Bone marrow (tissue), 2 donors: Measurements from ENCODE around the gene PPP6R2.
A peak's percentile ranks its signal among the peaks of the same experiment; 100 is the strongest.

Source experiments
- DNase-seq, 2 donors: peaks; one replicate each; lab custom pipeline; 2025; lab: John Stamatoyannopoulos, UW

PPP6R2 gene

DNA sequence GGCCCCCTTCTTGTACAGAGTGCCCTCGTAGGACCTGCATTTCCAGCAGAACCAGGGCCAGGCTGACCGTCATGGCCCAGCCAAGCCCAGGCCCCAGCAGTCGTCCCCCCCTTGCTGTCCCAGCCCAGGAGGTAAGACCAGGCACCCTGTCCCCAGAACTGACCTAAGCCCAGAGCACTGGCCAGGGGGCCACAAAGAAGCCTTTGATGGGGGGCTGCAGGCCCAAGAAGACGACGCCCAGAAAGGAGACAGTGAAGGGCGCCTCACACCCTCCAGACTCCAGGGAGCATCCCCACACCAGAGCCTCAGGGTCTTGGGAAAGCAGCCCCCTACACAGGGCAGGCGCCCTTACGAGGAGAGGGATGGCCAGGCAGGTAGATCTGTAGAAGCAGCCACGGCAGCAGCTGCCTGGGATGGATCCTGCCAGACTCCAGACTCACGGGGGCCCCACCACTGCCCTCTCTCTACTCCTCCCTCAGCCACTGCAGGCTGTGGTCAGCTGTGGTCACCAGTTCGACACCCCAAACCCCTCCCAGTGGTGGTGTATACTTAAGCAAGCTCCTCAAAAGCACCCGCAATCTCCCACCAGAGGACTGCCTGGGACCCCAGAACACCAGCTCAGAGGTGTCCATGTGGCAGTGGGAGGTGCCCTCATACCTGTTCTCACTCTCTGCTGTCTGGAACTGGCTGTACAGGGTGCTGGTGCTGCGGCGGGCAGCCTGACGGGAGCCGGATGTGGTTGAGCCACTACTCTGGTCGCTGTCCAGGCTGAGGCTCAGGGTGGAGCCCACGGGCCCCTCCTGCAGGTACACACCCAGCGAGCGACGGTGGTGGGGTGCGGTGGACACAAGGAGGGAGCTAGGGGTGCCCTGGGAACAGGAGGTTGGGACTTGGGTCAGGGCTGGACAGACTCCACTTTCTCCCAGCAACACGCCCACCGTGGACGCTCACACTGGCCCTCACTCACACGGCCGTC, 104.7 kb downstream of the PPP6R2 start:
- no peak for DNase-seq

DNA sequence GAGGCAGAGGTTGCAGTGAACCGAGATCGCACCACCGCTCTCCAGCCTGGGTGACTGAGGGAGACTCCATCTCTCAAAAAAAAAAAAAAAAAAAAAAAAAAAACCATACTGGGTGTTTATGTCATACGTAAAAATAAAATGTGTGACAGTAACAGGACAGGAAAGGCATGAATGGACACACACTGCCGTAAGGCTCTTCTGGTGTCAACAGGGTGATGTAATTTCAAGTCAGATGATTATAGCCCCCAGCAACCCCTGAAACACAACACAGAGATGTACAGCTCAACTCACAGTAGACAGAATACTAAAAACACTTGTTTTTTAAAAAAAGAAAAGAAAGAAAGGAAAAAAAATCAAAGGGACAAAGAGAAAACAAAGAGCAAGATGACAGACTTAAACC, 109.5 kb downstream of the PPP6R2 start:
- DNase-seq, result no peak

DNA sequence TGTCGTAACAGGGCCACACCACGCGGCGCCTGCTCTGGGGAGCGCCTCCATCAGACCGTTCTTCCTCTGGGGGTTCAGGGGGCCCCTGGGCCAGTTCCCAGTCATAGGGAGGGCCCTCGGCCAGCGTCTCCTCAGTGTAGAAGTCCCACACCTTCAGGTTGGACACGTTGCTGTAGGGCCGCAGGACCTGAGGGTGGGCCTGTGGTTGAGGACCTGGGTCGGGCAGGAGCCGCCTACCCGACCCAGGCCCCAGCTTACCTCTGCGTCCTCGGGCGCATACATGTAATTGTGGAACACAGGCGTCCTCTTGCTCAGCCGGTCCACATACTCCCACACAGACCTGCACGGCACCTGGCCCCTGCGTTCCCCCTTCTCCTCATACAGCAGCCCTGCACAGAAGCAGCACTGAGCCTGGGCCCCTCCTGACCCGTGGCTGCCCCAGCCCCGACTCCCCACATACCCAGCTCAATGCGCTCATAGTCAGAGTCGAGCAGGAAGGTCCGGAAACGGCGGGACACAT, 111.5 kb downstream of the PPP6R2 start:
- no peak for DNase-seq

DNA sequence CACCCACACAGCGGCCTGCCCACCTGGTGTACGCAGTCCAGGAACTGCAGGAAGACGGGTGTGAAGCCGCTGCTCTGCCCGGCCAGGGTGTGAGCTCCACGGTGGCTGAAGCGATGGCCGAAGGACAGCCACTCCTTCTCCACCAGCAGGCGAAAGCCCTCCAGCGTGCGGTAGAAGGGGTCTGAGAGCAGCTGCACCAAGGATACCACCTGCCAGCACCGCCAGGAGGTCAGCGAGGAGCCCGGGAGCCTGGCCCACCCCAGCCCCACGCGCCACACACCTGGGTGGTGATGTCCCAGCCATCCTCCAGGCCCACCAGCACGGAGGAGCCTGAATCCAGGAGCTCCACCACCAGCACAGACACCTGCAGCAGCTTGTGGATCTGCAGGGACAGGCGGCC, 112.1 kb downstream of the PPP6R2 start:
- no peak for DNase-seq

DNA sequence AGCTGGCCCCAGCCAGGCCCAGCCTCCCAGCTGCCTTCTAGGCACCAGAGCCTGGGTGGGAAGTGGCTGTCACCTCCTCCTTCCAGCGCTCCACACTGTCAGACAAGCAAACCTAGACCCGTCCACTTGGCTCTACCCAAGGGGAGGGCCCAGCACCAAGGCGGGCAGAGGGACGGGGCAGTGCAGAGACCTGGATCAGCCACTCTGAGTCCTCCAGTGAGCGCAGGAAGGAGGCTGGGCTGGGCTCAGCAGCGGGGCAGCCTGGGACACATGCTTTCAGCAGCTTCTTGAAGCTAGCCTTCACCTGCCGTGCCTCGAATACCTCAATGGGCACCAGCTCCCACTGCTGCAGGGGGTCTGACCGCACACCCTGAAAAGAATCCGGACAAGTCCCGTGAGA, 112.9 kb downstream of the PPP6R2 start:
- DNase-seq, result no peak

DNA sequence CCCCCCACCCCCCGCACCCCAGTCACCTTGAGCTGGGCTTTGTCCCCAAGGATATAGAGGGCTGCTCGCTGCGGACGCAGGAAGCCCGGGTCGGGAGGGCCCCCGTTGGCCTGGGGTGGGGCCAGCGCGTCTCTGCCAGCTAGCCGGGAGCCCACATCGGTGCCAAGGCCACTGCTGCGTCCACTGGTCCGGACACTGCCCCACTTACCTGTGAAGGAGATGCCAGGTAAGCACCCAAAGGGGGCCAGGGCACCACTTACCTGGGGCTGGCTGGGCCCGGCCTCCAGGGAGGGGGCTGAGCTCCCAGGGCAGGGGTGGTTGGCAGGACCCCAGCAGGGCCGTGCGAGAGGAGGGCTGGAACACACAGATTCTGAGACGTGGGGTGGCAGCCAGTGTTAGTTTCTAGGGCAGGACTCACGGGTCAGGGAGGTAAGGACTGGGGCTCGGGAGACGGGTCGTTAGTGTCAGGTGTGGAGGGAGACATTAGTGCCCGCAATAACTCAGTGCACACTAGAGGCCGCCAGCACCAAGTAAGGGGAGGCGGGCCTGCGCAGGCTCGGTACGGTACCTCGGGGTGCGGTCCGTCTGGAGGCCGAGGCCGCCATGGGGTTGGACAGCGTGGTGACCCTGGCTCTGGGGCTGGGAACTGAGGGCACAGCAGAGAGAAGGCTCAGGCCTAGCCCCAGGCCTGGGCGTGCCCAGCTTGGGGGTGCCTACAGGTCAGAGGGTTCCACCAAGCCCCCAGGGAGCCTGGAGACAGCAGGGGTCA, 113.5 kb downstream of the PPP6R2 start:
- DNase-seq, result no peak

DNA sequence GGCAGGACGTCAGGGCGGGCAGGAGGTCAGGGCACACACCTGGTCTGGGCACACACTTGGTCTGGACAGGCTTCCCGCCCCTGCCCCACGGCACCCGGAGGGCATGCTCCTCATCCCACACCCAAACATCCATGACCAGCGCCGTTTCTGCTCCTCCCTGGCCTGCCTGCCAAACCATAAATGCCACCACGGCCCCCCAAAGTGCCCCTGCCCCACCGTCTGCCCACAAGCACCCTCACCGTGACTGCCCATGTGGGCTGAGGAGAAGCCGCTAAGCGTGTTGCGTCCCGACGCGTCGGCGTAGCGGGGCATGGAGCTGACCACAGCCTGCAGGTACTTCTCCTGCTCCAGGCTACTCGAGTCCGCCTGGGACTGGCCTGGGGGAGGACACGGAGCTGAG, 115.9 kb downstream of the PPP6R2 start:
- no peak for DNase-seq

DNA sequence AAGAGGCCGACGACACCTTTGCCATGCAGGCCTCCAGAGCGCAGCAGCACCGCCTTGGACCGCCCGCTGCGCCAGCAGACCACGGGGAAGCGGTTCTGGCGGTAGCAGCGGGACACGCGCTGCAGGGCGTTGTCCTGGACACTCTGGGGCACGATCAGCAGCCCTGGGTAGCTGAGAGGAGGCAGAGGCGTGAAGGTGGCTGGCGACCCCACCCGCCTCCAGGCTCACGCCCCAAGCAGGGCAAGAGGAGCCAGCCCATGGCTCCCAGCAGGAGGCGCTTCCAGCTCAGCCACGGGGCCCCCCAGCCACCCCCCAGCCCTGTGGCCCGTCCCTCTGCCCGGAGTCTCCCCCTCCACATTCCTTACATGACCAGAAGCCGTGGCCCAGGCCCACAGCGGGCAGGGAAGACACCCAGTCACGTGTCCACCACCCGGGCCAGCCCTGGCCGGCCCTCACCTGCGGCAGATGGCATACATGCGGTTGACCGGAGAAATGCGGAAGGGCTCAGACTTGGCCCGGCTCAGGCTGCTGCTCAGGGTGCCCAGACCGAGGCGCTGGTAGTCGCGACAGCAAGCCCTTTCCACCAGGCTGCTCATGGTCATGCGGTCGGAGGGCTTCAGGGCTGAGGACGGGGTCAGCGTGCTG, 116.5 kb downstream of the PPP6R2 start:
- no peak for DNase-seq

DNA sequence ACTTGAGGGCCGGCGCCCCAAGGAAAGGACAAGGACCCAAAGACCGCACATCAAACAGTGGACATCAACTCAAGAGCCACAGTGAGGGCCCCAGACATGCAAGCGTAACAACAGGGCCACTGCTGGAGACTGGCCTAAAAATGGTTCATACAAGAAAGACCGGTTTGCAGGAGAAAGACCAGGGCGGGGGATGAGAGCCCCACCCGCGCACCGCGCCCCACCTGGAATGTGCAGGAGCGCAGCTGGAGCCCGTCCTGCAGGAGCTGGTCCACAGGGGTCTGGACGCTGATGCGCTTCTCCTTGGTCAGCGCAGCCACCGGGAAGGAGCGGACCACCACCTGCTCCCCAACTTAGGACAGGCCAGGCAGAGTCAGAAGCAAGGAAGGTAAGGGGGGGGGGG, 117.8 kb downstream of the PPP6R2 start:
- no peak for DNase-seq

DNA sequence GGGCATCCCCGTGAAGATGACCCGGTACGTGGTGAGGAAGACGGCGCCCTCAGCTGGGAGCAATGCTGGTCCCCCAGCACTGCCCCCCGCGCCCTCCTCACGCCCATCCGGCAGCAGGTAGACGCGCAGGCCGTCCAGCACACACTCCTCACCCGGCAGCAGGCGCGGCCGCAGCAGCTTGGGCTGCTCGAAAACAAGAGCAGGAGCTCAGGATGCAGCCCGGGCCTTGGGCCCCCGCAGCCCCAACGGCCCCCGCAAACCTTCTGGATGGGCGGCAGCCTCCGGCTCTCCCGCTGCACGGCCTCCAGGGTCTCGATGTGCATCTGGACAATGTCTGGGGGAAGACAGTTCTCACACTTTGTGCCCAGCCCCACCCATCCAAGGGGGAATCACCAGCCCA, 118.4 kb downstream of the PPP6R2 start:
- no peak for DNase-seq

DNA sequence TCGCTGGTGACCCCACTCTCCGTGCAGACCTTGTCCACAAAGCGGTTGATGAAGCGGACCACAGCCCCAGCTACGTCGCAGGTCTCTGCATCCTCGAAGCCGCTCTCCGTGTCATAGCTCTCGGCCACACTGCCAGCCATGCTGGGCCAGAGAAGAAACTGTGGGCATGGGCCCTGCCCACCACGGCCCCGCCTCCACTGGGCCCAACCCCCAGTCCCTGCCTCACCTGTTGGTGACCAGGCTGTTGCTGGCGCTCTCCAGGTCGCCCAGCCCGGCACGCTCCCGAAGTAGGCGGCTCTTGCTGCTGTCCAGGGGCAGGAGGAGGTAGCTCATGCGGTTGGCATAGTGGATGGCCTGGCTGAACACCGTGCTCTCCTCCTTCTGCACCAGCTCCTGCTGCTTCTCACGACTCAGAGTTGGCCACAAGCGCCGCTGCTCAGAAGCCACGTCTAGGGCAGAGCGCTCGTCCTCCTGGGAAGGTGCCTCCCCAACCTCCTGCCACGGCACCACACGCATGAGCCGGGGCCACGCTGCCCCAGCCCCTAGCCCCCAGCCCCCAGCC, 118.9 kb downstream of the PPP6R2 start:
- DNase-seq, result no peak

DNA sequence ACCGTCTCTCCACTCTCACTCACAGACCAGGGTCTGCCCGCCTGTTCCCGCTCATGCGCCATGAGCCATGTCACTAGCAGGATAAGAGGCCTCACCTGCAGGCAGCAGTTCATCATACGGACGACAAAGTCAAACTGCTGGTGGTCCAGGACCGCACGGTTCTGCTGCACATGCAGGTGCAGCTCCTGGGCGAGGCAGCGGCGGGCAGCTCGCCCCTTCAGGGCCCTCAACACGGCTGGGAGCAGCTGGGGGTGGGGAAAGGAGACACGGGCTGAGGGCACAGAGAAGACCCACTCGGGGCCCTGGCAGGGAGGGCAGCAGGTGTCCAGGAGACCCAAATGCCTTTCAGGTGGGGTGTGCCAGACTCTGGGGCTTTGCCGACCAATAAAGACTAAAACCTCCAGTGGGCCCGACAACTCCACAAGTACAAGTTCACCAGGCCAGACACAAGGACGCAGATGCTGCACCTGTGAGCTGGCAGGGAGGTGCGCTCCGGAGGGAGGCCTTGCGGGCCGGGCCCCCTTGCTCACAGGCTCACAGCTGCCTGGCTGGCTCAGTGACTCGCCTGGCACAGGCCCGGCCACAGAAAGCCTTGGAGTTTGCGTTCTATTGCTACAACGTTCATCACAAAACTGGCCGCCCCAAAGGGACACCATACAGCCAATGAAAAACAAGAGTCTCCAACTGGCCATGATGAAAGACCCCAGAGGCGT, 120.2 kb downstream of the PPP6R2 start:
- DNase-seq, result no peak

DNA sequence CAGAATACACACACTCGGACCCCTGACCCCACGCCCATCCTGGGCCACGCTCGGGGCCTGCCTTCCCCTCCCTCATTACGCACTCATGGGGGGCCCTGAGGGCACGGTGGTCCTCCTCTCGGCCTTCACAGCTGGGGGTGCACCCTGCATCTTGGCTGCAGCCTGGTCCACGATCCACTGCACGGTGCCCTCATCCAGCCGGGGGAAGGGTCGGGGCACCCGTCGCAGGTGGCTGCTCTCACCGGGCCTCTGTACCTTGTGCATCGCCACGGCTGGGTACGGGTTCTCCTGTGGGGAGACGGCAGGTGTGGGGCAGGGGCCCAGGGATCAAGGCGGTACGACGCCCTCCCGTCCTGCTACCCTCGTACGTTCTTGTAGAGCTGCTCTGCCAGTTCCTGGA, 121.3 kb downstream of the PPP6R2 start:
- no peak for DNase-seq

DNA sequence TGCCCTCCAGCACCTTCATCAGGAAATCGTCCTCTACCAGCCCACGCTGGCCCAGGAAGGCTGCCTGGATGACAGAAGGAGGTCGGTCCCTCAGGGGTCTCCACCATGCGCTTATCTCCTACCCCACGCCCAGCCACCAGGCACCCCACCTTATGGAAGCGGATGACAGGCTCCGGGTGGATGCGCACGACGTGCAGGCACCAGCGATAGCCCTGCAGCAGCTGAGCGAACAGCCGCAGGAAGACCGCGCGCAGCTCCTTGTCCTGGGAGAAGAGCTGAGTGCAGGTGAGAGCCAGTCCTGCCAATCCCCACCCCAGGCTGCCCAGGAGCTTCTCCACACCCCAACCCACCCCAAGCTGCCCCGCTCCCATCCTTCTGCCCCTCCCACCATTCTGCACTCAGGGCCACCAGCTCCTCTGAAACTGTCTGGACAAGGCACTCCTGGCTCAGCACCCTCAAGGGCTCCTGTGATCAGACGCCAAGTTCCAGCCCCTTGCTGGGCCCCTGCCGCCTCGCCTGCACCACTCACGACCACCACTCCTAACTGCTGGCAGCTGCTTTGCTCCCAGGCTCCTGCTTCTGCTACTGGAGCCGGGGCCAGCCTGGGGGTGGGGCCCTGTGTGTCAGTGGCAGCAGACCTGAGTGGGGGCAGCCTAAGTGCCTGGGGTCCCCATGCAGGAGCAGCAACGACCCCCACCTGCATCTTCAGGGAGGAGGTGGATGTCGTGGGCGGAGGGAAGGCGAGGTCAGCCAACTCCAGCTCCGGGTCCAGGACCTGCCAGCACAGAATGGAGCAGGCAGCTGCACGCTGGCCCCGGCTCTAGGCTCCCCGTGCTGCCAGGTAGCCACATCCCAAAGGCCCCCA, 122.2 kb downstream of the PPP6R2 start:
- no peak for DNase-seq

DNA sequence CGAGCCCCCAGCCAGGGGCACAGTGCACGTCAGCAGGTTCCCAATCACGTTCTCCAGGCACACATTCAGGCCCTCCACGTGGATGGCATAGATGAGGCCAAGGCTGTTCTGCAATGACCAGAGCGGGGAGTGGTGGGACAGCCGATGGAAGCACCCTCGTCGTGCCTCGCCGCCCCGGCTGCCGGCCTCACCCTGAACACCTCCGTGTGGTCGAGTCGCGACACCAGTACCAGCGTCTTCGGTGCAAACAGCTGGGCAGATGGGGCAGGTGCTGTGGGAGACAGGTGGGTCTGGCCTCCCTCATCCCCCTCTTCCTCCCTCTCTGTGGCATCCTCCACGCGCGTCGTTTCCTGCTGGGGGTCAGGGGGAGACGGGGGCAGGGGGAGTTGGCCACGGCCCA, 124.2 kb downstream of the PPP6R2 start:
- DNase-seq, result no peak

DNA sequence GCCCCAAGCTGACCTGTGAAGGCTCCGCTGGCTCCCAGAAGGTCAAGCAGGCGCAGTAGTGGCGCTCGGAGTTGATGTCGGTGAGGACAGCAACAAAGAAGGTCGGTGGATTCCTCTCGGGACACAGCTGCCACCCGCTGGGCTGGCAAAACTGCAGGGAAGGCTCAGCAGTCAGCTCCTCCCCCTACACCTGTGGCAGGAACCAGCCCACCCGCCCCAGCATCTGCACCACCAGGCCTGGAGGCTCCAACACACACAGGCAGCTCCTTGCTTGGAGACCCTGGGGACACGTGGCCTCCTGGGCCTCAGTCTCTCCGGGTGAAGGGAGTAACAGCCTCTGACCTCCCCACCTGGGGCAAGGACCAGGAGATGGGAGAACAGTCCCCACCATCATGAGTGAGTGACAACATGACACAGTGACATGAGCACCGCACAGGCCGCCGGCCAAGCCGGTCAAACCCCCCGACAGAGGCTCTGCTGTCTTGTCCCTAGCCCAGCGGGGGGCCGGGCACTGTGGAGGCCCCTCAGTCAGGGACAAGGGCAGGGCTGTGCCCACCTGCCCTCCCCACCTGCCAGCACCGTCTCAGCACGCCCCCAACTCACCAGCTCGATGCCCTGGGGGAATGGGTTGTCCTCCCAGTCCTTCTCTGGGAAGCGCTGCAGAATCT, 124.8 kb downstream of the PPP6R2 start:
- DNase-seq, result no peak

DNA sequence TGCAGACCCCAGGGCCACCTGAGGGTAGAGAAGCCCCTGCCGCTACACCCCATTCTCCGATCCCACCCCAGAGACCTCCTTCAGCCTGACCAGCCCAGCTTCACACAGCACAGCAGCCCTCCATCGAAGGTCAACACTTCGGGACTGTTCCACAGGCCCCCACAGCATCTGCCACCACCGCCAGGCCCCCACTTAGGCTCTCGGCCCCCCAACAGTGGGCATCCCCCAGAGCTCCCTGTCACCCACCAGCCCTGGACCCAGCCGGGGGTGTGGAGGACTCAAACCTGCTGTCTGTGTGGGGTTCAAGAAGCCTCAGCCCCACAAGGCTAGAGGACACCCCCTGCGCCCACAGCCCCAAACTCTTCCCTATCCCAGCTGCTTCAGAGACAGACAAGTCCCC, 125.5 kb downstream of the PPP6R2 start:
- no peak for DNase-seq

DNA sequence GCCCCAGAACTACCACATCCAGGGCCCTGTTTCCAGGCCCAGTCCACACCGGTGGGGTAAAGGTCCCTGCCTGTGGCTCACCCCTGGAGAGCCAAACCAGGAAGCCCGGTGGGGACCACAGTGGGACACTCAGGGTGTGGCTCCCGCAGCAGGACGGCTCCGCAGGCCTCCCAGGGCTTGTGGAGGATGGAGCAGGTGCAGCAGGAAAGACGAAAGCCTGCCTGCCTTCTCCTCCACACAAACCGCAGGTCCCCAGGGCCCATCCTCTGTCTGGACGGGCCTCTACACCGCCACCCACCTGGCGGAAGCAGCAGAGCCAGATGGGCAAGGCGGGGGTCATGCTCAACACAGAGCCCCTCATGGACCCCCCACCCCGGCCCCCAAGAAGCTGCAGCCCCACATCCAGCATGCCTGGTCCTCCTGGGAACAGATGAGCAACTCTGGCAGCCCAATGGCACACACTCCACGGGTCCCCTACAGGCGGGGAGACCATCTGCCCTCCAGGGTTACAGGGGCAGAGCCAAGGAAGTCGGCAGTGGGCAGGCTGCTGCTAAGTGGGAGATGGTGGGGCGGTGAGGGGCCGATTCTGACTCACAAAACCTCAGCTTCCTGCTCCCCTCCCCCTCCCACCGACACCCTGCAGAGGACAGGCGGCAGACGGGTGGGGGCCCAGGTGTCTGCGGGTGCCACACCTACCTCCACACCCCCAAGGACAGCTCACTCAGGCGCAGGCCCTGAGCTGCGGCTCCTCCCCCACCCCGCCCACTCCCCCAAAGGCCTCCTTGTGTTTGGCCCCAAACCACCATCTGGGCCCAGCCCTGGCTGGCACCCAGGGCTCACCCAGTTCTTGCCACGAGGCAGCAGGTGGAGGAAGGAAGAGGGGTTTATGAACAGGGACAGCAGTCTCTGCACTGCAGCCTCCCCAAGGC, 126.5 kb downstream of the PPP6R2 start:
- peak; percentile 15 to 90 for DNase-seq

DNA sequence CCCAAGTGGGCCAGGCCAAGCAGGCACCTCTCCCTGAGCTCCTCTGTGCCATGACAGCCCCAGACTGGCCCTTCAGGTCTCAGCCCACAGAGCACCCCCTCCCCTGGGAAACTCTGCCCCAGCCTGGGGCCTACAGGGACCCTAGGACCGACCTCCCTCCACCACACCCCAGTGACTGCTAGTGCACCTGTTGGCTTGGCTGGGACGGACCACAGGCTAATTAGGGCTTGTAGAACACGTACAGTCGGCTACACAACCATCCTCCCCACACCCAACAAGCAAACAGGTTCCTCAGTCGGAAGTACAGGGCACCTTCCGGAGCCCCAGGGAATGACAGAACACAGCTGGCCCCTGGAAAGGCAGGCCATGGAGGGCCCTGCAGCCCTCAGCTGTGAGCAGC, 127.4 kb downstream of the PPP6R2 start:
- no peak for DNase-seq
